Endodermal cell (in vitro differentiated cells): ENCODE results near the gene STXBP4. TPM values are rescaled to one million over a fixed set of nuclear protein-coding genes. Genes with fewer than 3 reads are reported as not detected.

Experiments
- DNase-seq: peaks from one replicate; pipeline ENCODE4 v3.0.0-alpha.2; 2017
- H3K27ac ChIP-seq: 2 replicates; pipeline ENCODE4 v1.5.1; 2013; ENCODE audit warnings: mild to moderate bottlenecking, low read depth, low read length, moderate library complexity
- H3K27me3 ChIP-seq: 2 replicates; pipeline ENCODE4 v1.6.1; 2013; ENCODE audit warnings: mild to moderate bottlenecking, low read length, moderate library complexity; ENCODE audit not compliant: insufficient read depth, control insufficient read depth, poor library complexity, severe bottlenecking
- H3K36me3 ChIP-seq: 2 replicates; pipeline ENCODE4 v1.7.0; 2013; ENCODE audit warnings: mild to moderate bottlenecking, low read length, moderate library complexity; ENCODE audit not compliant: control insufficient read depth, insufficient read depth
- H3K4me1 ChIP-seq: one replicate; pipeline ENCODE4 v1.7.0; 2013; ENCODE audit warnings: low read length; ENCODE audit not compliant: control insufficient read depth, insufficient read depth
- H3K4me3 ChIP-seq: 2 replicates; pipeline ENCODE4 v1.5.1; 2013; ENCODE audit warnings: mild to moderate bottlenecking, low read length, moderate library complexity
- H3K9ac ChIP-seq: 2 replicates; pipeline ENCODE4 v1.6.1; 2013; ENCODE audit warnings: mild to moderate bottlenecking, low read length, moderate library complexity; ENCODE audit not compliant: poor library complexity, severe bottlenecking; ENCODE audit errors: extremely low read depth
- H3K9me3 ChIP-seq: 2 replicates; pipeline ENCODE4 v1.6.1; 2013; ENCODE audit warnings: mild to moderate bottlenecking, low read length, moderate library complexity; ENCODE audit not compliant: control insufficient read depth
- H3K27ac Mint-ChIP-seq: 2 replicates; pipeline ENCODE4 v1.8.0; 2020; ENCODE audit warnings: mixed read lengths
- H3K27me3 Mint-ChIP-seq: 2 replicates; pipeline ENCODE4 v1.8.0; 2021; ENCODE audit warnings: mild to moderate bottlenecking, mixed read lengths; ENCODE audit not compliant: insufficient read depth
- H3K36me3 Mint-ChIP-seq: 2 replicates; pipeline ENCODE4 v1.8.0; 2020; ENCODE audit warnings: low read depth, mixed read lengths
- H3K4me1 Mint-ChIP-seq: 2 replicates; pipeline ENCODE4 v1.8.0; 2020; ENCODE audit warnings: mixed read lengths
- H3K4me3 Mint-ChIP-seq: 2 replicates; pipeline ENCODE4 v1.8.0; 2020; ENCODE audit warnings: mild to moderate bottlenecking, moderate library complexity, mixed read lengths
- H3K9me3 Mint-ChIP-seq: 2 replicates; pipeline ENCODE4 v1.8.0; 2020; ENCODE audit warnings: mild to moderate bottlenecking, mixed read lengths
- CTCF ChIP-seq: fragments of 200-600 bp; sonication (generic); conservative IDR thresholded peaks from 2 replicates; pipeline ENCODE4 v1.5.0; 2021; ENCODE audit warnings: antibody characterized with exemption, mild to moderate bottlenecking
- WGBS, 2 experiments: methylation state at CpG; one replicate each; pipeline versions ENCODE4 v1.1.5 to v1.1.7; 2013; ENCODE audit warnings: missing lambda C conversion rate in 2 of 2, mixed read lengths in 1 of 2; ENCODE audit not compliant: insufficient coverage in 1 of 2, insufficient read length in 1 of 2; 5-methylcytosine and 5-hydroxymethylcytosine counted together
- total RNA-seq, 2 donors: library from RNA; stranded (reverse); fragmentation: NEBNext Ultra II Directional in 1 of 2; extraction: Animal tissue kit (Norgen Biotek cat#: 25700) in 1 of 2; gene quantifications; 2 replicates in 1 of 2; 3 replicates in 1 of 2; pipeline ENCODE4 v1.2.1, GENCODE V29; 2021

The STXBP4 gene
- total RNA-seq, 2 donors from 2014 or later = 15.5 to 18.0 TPM

- Mint-ChIP-seq H3K27ac (no peak overlapping the region), H3K4me1 (no peaks in the 10 kb centered on the region), H3K4me3 (no peak overlapping the region), H3K9me3 (no peaks in the 10 kb centered on the region), H3K36me3 (peaks cover 3% of the 10 kb centered on the region), H3K27me3 (no peaks in the 10 kb centered on the region)
- Histone ChIP-seq H3K9ac (no peak overlapping the region), H3K36me3 (peaks cover 5% of the 10 kb centered on the region), H3K9me3 (no peaks in the 10 kb centered on the region), H3K4me1 (no peaks in the 10 kb centered on the region), H3K27me3 (no peaks in the 10 kb centered on the region), H3K27ac (no peak overlapping the region), H3K4me3 (no peak overlapping the region)
- WGBS, 2 experiments = 60 to 93% methylated on average over 1 to 4 of the region's 4 CpGs
- no peak for TF ChIP-seq CTCF
- DNase-seq = peak; percentile 59
These were observed 21.6 kb downstream of the STXBP4 start for GRCh38 chr17:54990118-54990517.

- Mint-ChIP-seq H3K27me3 (no peaks in the 10 kb centered on the region), H3K4me3 (no peak overlapping the region), H3K4me1 (no peaks in the 10 kb centered on the region), H3K9me3 (no peaks in the 10 kb centered on the region), H3K27ac (no peak overlapping the region), H3K36me3 (peaks cover 3% of the 10 kb centered on the region)
- H3K4me1 ChIP-seq = no peaks in the 10 kb centered on the region
- no peak overlapping the region for H3K4me3 ChIP-seq
- H3K9me3 ChIP-seq = no peaks in the 10 kb centered on the region
- no peak for TF ChIP-seq CTCF
- H3K27me3 ChIP-seq = no peaks in the 10 kb centered on the region
- no peak overlapping the region for H3K9ac ChIP-seq
- WGBS, 2 experiments = no CpG with 5 or more reads among the region's 1 CpG
- DNase-seq = no peak
- H3K27ac ChIP-seq = no peak overlapping the region
- peaks cover 5% of the 10 kb centered on the region for H3K36me3 ChIP-seq
These were observed 23.0 kb downstream of the STXBP4 start for GRCh38 chr17:54991567-54991966.

- H3K4me3 ChIP-seq = no peak overlapping the region
- WGBS, 2 experiments = 87 to 91% methylated on average over 5 to 7 of the region's 8 CpGs
- DNase-seq = no peak
These were observed 24.5 kb downstream of the STXBP4 start for GRCh38 chr17:54992797-54993639.

More at GRCh38 chr17:54992797-54993639, 24.5 kb downstream of the STXBP4 start:
- Histone ChIP-seq H3K36me3 (peaks cover 5% of the 10 kb centered on the region), H3K9me3 (no peaks in the 10 kb centered on the region), H3K27me3 (no peaks in the 10 kb centered on the region), H3K9ac (no peak overlapping the region), H3K4me1 (no peaks in the 10 kb centered on the region), H3K27ac (no peak overlapping the region)
- peak; percentile 82 for TF ChIP-seq CTCF
- H3K4me1 Mint-ChIP-seq = no peaks in the 10 kb centered on the region
- H3K9me3 Mint-ChIP-seq = no peaks in the 10 kb centered on the region
- no peak overlapping the region for H3K27ac Mint-ChIP-seq
- H3K27me3 Mint-ChIP-seq = no peaks in the 10 kb centered on the region
- H3K4me3 Mint-ChIP-seq = no peak overlapping the region
- H3K36me3 Mint-ChIP-seq = no peaks in the 10 kb centered on the region
